H1 (cell line): ENCODE results near the gene SUPT4H1. TPM values are rescaled to one million over a fixed set of nuclear protein-coding genes. Genes with fewer than 3 reads are reported as not detected.

Experiments used
- CTCF ChIA-PET: fragments of 300-600 bp; sonication (Branson Sonifier 250); formaldehyde crosslinking; loops from one replicate; lab custom pipeline; 2021; ENCODE audit not compliant: partially characterized antibody; lab: Charles Lee
- POLR2A ChIA-PET: fragments of 300-600 bp; sonication (Branson Sonifier 250); formaldehyde crosslinking; loops from one replicate; lab custom pipeline; 2021; ENCODE audit warnings: inconsistent platforms; ENCODE audit not compliant: partially characterized antibody; lab: Charles Lee
- DNase-seq, 2 experiments: peaks; one replicate each; pipeline versions ENCODE4 v3.0.0 to v3.0.0-alpha.2; 2010 to 2022; ENCODE audit warnings: low spot score in 2 of 2, low read depth in 1 of 2, mixed read lengths in 1 of 2
- FAIRE-seq: peaks from 2 replicates; lab custom pipeline; 2011; peaks lifted over from hg19 to GRCh38; lab: Jason Lieb, UNC
- H2AFZ ChIP-seq: 2 replicates; pipeline ENCODE4 v1.8.1; 2012; ENCODE audit warnings: low read length, inconsistent platforms
- H2AK5ac ChIP-seq: 2 replicates; pipeline ENCODE4 v1.6.1; 2013; ENCODE audit warnings: low read depth, low read length
- H2BK120ac ChIP-seq: replicated peaks from 2 replicates; pipeline ENCODE3; 2013; ENCODE audit warnings: low read depth, low read length, inconsistent platforms
- H2BK12ac ChIP-seq: 2 replicates; pipeline ENCODE4 v1.6.1; 2013; ENCODE audit warnings: low read depth, low read length
- H2BK15ac ChIP-seq: 2 replicates; pipeline ENCODE4 v1.6.1; 2013; ENCODE audit warnings: low read length
- H2BK20ac ChIP-seq: 2 replicates; pipeline ENCODE4 v1.6.1; 2013; ENCODE audit warnings: low read length
- H2BK5ac ChIP-seq: 2 replicates; pipeline ENCODE4 v1.6.1; 2013; ENCODE audit warnings: low read depth, low read length
- H3K14ac ChIP-seq: 2 replicates; pipeline ENCODE4 v1.6.1; 2013; ENCODE audit warnings: inconsistent platforms; ENCODE audit not compliant: insufficient read length
- H3K18ac ChIP-seq: 2 replicates; pipeline ENCODE4 v1.6.1; 2013; ENCODE audit warnings: low read length; ENCODE audit errors: extremely low read depth
- H3K23ac ChIP-seq: 2 replicates; pipeline ENCODE4 v1.6.1; 2013; ENCODE audit warnings: inconsistent platforms; ENCODE audit not compliant: insufficient read length
- H3K23me2 ChIP-seq: 2 replicates; pipeline ENCODE4 v1.6.1; 2013; ENCODE audit warnings: low read depth, low read length
- H3K27ac ChIP-seq: 2 replicates; pipeline ENCODE4 v1.6.1; 2011; ENCODE audit warnings: low read depth, low read length, inconsistent platforms
- H3K27me3 ChIP-seq, 4 experiments: replicated peaks in 1 of 4; 1 replicate in 1 of 4; 2 replicates in 3 of 4; pipeline versions ENCODE4 v1.6.1 to v1.8.1; 2011 to 2013; ENCODE audit warnings: low read length in 3 of 4, mild to moderate bottlenecking in 3 of 4, inconsistent platforms in 2 of 4, mixed read lengths in 2 of 4, moderate library complexity in 1 of 4; ENCODE audit not compliant: control insufficient read depth in 3 of 4, insufficient read depth in 3 of 4; ENCODE audit errors: extremely low read depth in 1 of 4
- H3K36me3 ChIP-seq, 4 experiments: 2 replicates each; pipeline versions ENCODE4 v1.6.1 to v1.8.1; 2011 to 2013; ENCODE audit warnings: mild to moderate bottlenecking in 4 of 4, low read length in 3 of 4, moderate library complexity in 2 of 4, control low read depth in 1 of 4, inconsistent platforms in 1 of 4; ENCODE audit not compliant: insufficient read depth in 4 of 4, control insufficient read depth in 2 of 4
- H3K4ac ChIP-seq: replicated peaks from 2 replicates; pipeline ENCODE3; 2013; ENCODE audit warnings: low read length, low read depth, mixed read lengths, inconsistent platforms; ENCODE audit not compliant: insufficient read length
- H3K4me1 ChIP-seq, 4 experiments: replicated peaks in 1 of 4; 1 replicate in 1 of 4; 2 replicates in 3 of 4; pipeline versions ENCODE4 v1.6.1 to v1.8.1; 2011 to 2013; ENCODE audit warnings: low read length in 3 of 4, inconsistent platforms in 2 of 4, mixed read lengths in 1 of 4; ENCODE audit not compliant: insufficient read depth in 4 of 4, control insufficient read depth in 3 of 4
- H3K4me2 ChIP-seq, 2 experiments: 2 replicates each; pipeline versions ENCODE4 v1.6.1 to v1.8.1; 2011 to 2013; ENCODE audit warnings: low read depth in 2 of 2, low read length in 2 of 2, control low read depth in 1 of 2, inconsistent platforms in 1 of 2, mild to moderate bottlenecking in 1 of 2; ENCODE audit not compliant: insufficient read depth in 1 of 2
- H3K4me3 ChIP-seq, 4 experiments: fragments of 200-600, 300-600 bp in 1 of 4; sonication (generic), shearing (Covaris generic), sonication (Bioruptor Twin) in 1 of 4; 2 replicates each; pipeline versions ENCODE4 v1.5.1 to v1.8.1; 2011 to 2016; ENCODE audit warnings: low read length in 4 of 4, low read depth in 3 of 4, control low read depth in 2 of 4, inconsistent platforms in 2 of 4, mild to moderate bottlenecking in 2 of 4, mixed read lengths in 1 of 4, moderate library complexity in 1 of 4; ENCODE audit not compliant: insufficient read depth in 2 of 4; ENCODE audit errors: extremely low read depth in 1 of 4
- H3K56ac ChIP-seq: replicated peaks from 2 replicates; pipeline ENCODE3; 2013; ENCODE audit warnings: low read depth, mild to moderate bottlenecking, mixed read lengths, low read length, inconsistent platforms; ENCODE audit not compliant: insufficient read length
- H3K79me1 ChIP-seq: 2 replicates; pipeline ENCODE4 v1.6.1; 2013; ENCODE audit warnings: low read depth, low read length, control low read depth
- H3K79me2 ChIP-seq, 2 experiments: 2 replicates each; pipeline versions ENCODE4 v1.6.1 to v1.8.1; 2012 to 2013; ENCODE audit warnings: low read length in 2 of 2, mild to moderate bottlenecking in 2 of 2, inconsistent platforms in 1 of 2; ENCODE audit not compliant: insufficient read depth in 2 of 2, control insufficient read depth in 1 of 2
- H3K9ac ChIP-seq, 4 experiments: replicated peaks in 1 of 4; 1 replicate in 1 of 4; 2 replicates in 3 of 4; pipeline versions ENCODE4 v1.6.1 to v1.8.1; 2011 to 2013; ENCODE audit warnings: low read depth in 3 of 4, low read length in 3 of 4, control low read depth in 2 of 4, mild to moderate bottlenecking in 2 of 4, moderate library complexity in 2 of 4, inconsistent platforms in 1 of 4; ENCODE audit errors: extremely low read depth in 1 of 4
- H3K9me3 ChIP-seq, 2 experiments: 2 replicates each; pipeline versions ENCODE4 v1.6.1 to v1.8.1; 2012 to 2013; ENCODE audit warnings: mild to moderate bottlenecking in 2 of 2, moderate library complexity in 2 of 2, control low read depth in 1 of 2, inconsistent platforms in 1 of 2, low read depth in 1 of 2, low read length in 1 of 2, mixed read lengths in 1 of 2; ENCODE audit not compliant: insufficient read depth in 2 of 2
- H4K20me1 ChIP-seq, 2 experiments: replicated peaks in 1 of 2; 2 replicates each; pipeline versions ENCODE3 to v1.8.1; 2011 to 2013; ENCODE audit warnings: inconsistent platforms in 2 of 2, low read length in 2 of 2, mild to moderate bottlenecking in 1 of 2; ENCODE audit not compliant: insufficient read depth in 2 of 2, control insufficient read depth in 1 of 2
- H4K5ac ChIP-seq: 2 replicates; pipeline ENCODE4 v1.6.1; 2013; ENCODE audit warnings: low read length, low read depth, mixed read lengths, inconsistent platforms; ENCODE audit not compliant: insufficient read length
- H4K8ac ChIP-seq: 2 replicates; pipeline ENCODE4 v1.8.0; 2013; ENCODE audit warnings: mild to moderate bottlenecking, moderate library complexity, low read length, inconsistent platforms; ENCODE audit not compliant: insufficient read depth; ENCODE audit errors: extremely low read depth
- H4K91ac ChIP-seq: replicated peaks from 2 replicates; pipeline ENCODE3; 2013; ENCODE audit warnings: low read length, mixed read lengths, inconsistent platforms; ENCODE audit not compliant: insufficient read length
- E2F6 ChIP-seq: IDR thresholded peaks from 2 replicates; pipeline ENCODE4 v1.6.1; 2012; ENCODE audit warnings: inconsistent platforms
- EP300 ChIP-seq, 2 experiments: IDR thresholded peaks; 1 replicate in 1 of 2; 2 replicates in 1 of 2; pipeline ENCODE4 v1.6.1; 2011 to 2012; ENCODE audit warnings: low read depth in 2 of 2, low read length in 2 of 2, mild to moderate bottlenecking in 2 of 2, borderline replicate concordance in 1 of 2, inconsistent platforms in 1 of 2, moderate library complexity in 1 of 2
- FOSL1 ChIP-seq: IDR thresholded peaks from 2 replicates; pipeline ENCODE4 v1.6.1; 2011; ENCODE audit warnings: mild to moderate bottlenecking, low read depth, low read length, moderate library complexity; ENCODE audit not compliant: insufficient read depth
- RNF2 ChIP-seq: fragments of 200-900, 300-1000 bp; sonication (generic); IDR thresholded peaks from 2 replicates; pipeline ENCODE4 v1.7.1; 2016; ENCODE audit warnings: borderline replicate concordance, low read depth, mild to moderate bottlenecking, antibody characterized with exemption, low read length; ENCODE audit not compliant: poor library complexity, severe bottlenecking; ENCODE audit errors: missing control alignments
- SAP30 ChIP-seq: fragments of 300-600 bp; sonication (generic); IDR thresholded peaks from 2 replicates; pipeline ENCODE4 v1.7.1; 2012; ENCODE audit warnings: low read length, moderate library complexity, mild to moderate bottlenecking, inconsistent platforms; ENCODE audit not compliant: insufficient read depth, insufficient replicate concordance
- TAF7 ChIP-seq: optimal IDR thresholded peaks from 2 replicates; pipeline ENCODE3; 2011; ENCODE audit warnings: low read depth, mild to moderate bottlenecking, inconsistent platforms, low read length, moderate library complexity, borderline replicate concordance
- YY1 ChIP-seq: IDR thresholded peaks from 2 replicates; pipeline ENCODE4 v1.6.1; 2011; ENCODE audit warnings: low read depth, mild to moderate bottlenecking, low read length
- WGBS, 2 experiments: shearing (Covaris generic) in 1 of 2; methylation state at CpG; one replicate each; pipeline versions ENCODE4 v1.1.6 to v1.1.7; 2013 to 2015; ENCODE audit warnings: low lambda C conversion rate in 2 of 2, mixed read lengths in 2 of 2, inconsistent platforms in 1 of 2, low coverage in 1 of 2, missing lambda C conversion rate in 1 of 2; ENCODE audit not compliant: insufficient replicate concordance in 2 of 2, insufficient coverage in 1 of 2, insufficient read length in 1 of 2; ENCODE audit errors: extremely low coverage in 1 of 2, missing lambda C conversion rate in 1 of 2; 5-methylcytosine and 5-hydroxymethylcytosine counted together
- polyA plus RNA-seq, 7 experiments: library from polyadenylated mRNA; depleted of rRNA in 3 of 7; stranded (reverse) in 5 of 7; unstranded in 2 of 7; fragments of >200 nt in 5 of 7; fragments of 200-250 nt in 2 of 7; gene quantifications; 1 replicate in 5 of 7; 2 replicates in 1 of 7; 4 replicates in 1 of 7; pipeline versions ENCODE4 v1.2.1 to v1.2.3, GENCODE V29; 2011 to 2013; ENCODE audit warnings: missing spikeins in 2 of 7, mixed read lengths in 2 of 7
- total RNA-seq: library from RNA; stranded (reverse); fragmentation: NEBNext Ultra II Directional; extraction: Animal tissue kit (Norgen Biotek cat#: 25700); gene quantifications from 2 replicates; pipeline ENCODE4 v1.2.1, GENCODE V29; 2021

SUPT4H1 gene
- total and polyA plus RNA-seq, 2 of the 8 experiments (the other 6 are each of a cell fraction or from before 2014, with no cell fraction given), result 112 to 143 TPM

GRCh38 chr17:58332778-58333735 lies 18.9 kb downstream of the SUPT4H1 start:
- peaks cover 0 to 2% of the 10 kb centered on the region in 2 experiments for H4K20me1 ChIP-seq
- H3K4ac ChIP-seq, result peak overlapping the region; percentile 63
- H2BK15ac ChIP-seq, result peak overlapping the region; percentile 73; the same call in 1 of the 2 replicates
- peak overlapping the region; percentile 53; the same call in 1 of the 2 replicates for H2BK5ac ChIP-seq
- H3K9me3 ChIP-seq, result no peaks in the 10 kb centered on the region
- ChIA-PET CTCF (interaction anchor here (1.0 to 18.5 kb wide), 5 partner anchors 11 to 84 kb away, joined by 3 to 384 read pairs (median 6); partner anchors contain the start of genes RNF43 and TSPOAP1), POLR2A (interaction anchor here (0.7 to 2.2 kb wide), 5 partner anchors 10 to 19 kb away, joined by 3 to 13 read pairs (median 5); partner anchors contain the start of gene SUPT4H1)
- H2BK12ac ChIP-seq, result peak overlapping the region; percentile 93; the same call in 1 of the 2 replicates
- no peak overlapping the region for H3K14ac ChIP-seq
- no peak overlapping the region for H3K27ac ChIP-seq
- peak overlapping the region; percentile 25; the same call in 1 of the 2 replicates for H4K8ac ChIP-seq
- peaks cover 4 to 33% (median 24%) of the 10 kb centered on the region in 4 experiments for H3K4me1 ChIP-seq
- H3K36me3 ChIP-seq, result no peaks in the 10 kb centered on the region
- peaks cover 0 to 2% (median 0%) of the 10 kb centered on the region in 4 experiments; a peak in 3 of 7 replicates for H3K27me3 ChIP-seq
- WGBS, 2 experiments, result 92% methylated on average over 18 of the region's 21 CpGs; no CpG with 5 or more reads in 1 of the 2 experiments
- no peaks in the 10 kb centered on the region for H3K79me1 ChIP-seq
- no peak overlapping the region for H3K4me2 ChIP-seq
- H3K79me2 ChIP-seq, result no peaks in the 10 kb centered on the region
- no peaks in the 10 kb centered on the region for H3K23me2 ChIP-seq
- no peak overlapping the region for H3K4me3 ChIP-seq
- H2AK5ac ChIP-seq, result no peak overlapping the region
- no peak overlapping the region for H2BK120ac ChIP-seq
- no peak overlapping the region for H3K23ac ChIP-seq
- 0 out of 2 replicates have a peak overlapping the region, but pooled peaks have one; percentile 56 for H3K18ac ChIP-seq
- no peak overlapping the region for H3K9ac ChIP-seq
- TF ChIP-seq E2F6 (peak; percentile 50; the same call in 1 of the 2 replicates), TAF7 (no peak), YY1 (no peak), EP300 (IDR thresholded peaks at IDR 0.05; ENCODE audit: borderline replicate concordance in 1 of 2, low read depth in 2 of 2, low read length in 2 of 2) (no peak), SAP30 (no peak), FOSL1 (no peak), RNF2 (no peak)
- peak overlapping the region; percentile 29 for H4K91ac ChIP-seq
- H2AFZ ChIP-seq, result no peak overlapping the region
- no peak for DNase-seq
- no peak overlapping the region for H4K5ac ChIP-seq
- H3K56ac ChIP-seq, result no peak overlapping the region
- H2BK20ac ChIP-seq, result peak overlapping the region; percentile 63; the same call in 1 of the 2 replicates
- FAIRE-seq, result no peak
